Gastrocnemius medialis (tissue), 4 donors: Measurements from ENCODE around the gene KRTAP2-4.

ENCODE experiments used
- CTCF ChIP-seq, 5 experiments: fragments of 450-650 bp in 3 of 5; fragments of 200-600 bp in 2 of 5; sonication (generic) in 2 of 5; IDR thresholded peaks in 4 of 5; conservative IDR thresholded peaks in 1 of 5; 1 replicate in 4 of 5; 2 replicates in 1 of 5; pipeline ENCODE4 v1.5.1; 2016 to 2019; ENCODE audit warnings: antibody characterized with exemption in 5 of 5, mild to moderate bottlenecking in 3 of 5, moderate library complexity in 3 of 5
- POLR2A ChIP-seq, 2 donors: fragments of 450-650 bp; IDR thresholded peaks; one replicate each; pipeline ENCODE4 v1.6.1; 2017; ENCODE audit warnings: antibody characterized with exemption in 2 of 2, mild to moderate bottlenecking in 2 of 2, moderate library complexity in 2 of 2

- TF ChIP-seq CTCF (IDR thresholded peaks at IDR 0.05 in 4 of 5, conservative IDR thresholded peaks at IDR 0.05 in 1 of 5) (no peak), POLR2A (IDR thresholded peaks at IDR 0.05) (no peak)
Observed at GRCh38 chr17:41101586-41102259, 36.0 kb upstream of the KRTAP2-4 start, which contains the start of gene KRTAP4-16.
